HepG2 (cell line): ENCODE measurements around the gene RSPH1. TPM values are rescaled to one million over a fixed set of nuclear protein-coding genes. Genes with fewer than 3 reads are reported as not detected.

Source experiments
- ATAC-seq: fragments of 200-7000 bp; cut with Tn5 transposase; 3 replicates; pipeline ENCODE4 v1.9.1; 2020; ENCODE audit warnings: mild to moderate bottlenecking, moderate library complexity
- BruUV-seq: library from RNA; stranded (reverse); fragments of 400-500 nt; replicated peaks from 2 replicates; lab custom pipeline; 2021; lab: Mats Ljungman, UMichigan
- CTCF ChIA-PET: fragments of 300-600 bp; formaldehyde crosslinking; extraction: SDS; loops from one replicate; lab custom pipeline; 2021; ENCODE audit warnings: low total read pairs, inconsistent platforms, low intra/inter-chr PET ratio; lab: Yijun Ruan, JAX
- POLR2A ChIA-PET: fragments of 350-600 bp; sonication (Branson Sonifier 250); formaldehyde crosslinking; loops from one replicate; lab custom pipeline; 2020; ENCODE audit warnings: antibody characterized with exemption, inconsistent platforms; lab: Yijun Ruan, JAX
- DNase-seq: peaks from one replicate; pipeline ENCODE4 v3.0.0-alpha.2; 2015; ENCODE audit warnings: low spot score
- FAIRE-seq: peaks from 3 replicates; lab custom pipeline; 2011; peaks lifted over from hg19 to GRCh38; lab: Jason Lieb, UNC
- H2AFZ ChIP-seq: one replicate; pipeline ENCODE4 v1.6.1; 2011; ENCODE audit warnings: low read length, inconsistent platforms
- H3K27ac ChIP-seq: fragments of 300-600 bp; 3 replicates; pipeline ENCODE4 v1.8.0; 2011; ENCODE audit warnings: mixed run types, mild to moderate bottlenecking, mixed read lengths, low read length, inconsistent platforms; ENCODE audit not compliant: insufficient read depth; ENCODE audit errors: extremely low read length
- H3K27me3 ChIP-seq, 2 experiments: fragments of 200-600 bp in 1 of 2; 2 replicates in 1 of 2; 3 replicates in 1 of 2; pipeline versions ENCODE4 v1.6.0 to v1.8.0; 2011; ENCODE audit warnings: low read length in 2 of 2, mild to moderate bottlenecking in 2 of 2, moderate library complexity in 2 of 2, inconsistent platforms in 1 of 2; ENCODE audit not compliant: insufficient read depth in 2 of 2, control insufficient read depth in 1 of 2
- H3K36me3 ChIP-seq, 2 experiments: fragments of 200-600 bp in 1 of 2; replicated peaks in 1 of 2; 2 replicates in 1 of 2; 3 replicates in 1 of 2; pipeline versions ENCODE4 v1.5.1 to v1.8.0; 2011; ENCODE audit warnings: low read length in 2 of 2, inconsistent platforms in 1 of 2; ENCODE audit not compliant: insufficient read depth in 2 of 2, control insufficient read depth in 1 of 2
- H3K4me1 ChIP-seq: 2 replicates; pipeline ENCODE4 v1.5.1; 2012; ENCODE audit warnings: low read length, inconsistent platforms; ENCODE audit not compliant: insufficient read depth
- H3K4me2 ChIP-seq: 2 replicates; pipeline ENCODE4 v1.6.0; 2011; ENCODE audit warnings: low read depth, low read length, inconsistent platforms
- H3K4me3 ChIP-seq, 3 experiments: fragments of 200-600 bp in 1 of 3; sonication (generic), shearing (Covaris generic) in 1 of 3; replicated peaks in 1 of 3; 2 replicates each; pipeline ENCODE4 v1.5.1; 2011 to 2016; ENCODE audit warnings: low read length in 3 of 3, inconsistent platforms in 2 of 3, low read depth in 2 of 3, mild to moderate bottlenecking in 2 of 3, control low read depth in 1 of 3, mixed read lengths in 1 of 3; ENCODE audit not compliant: insufficient read depth in 1 of 3
- H3K79me2 ChIP-seq: one replicate; pipeline ENCODE4 v1.6.1; 2011; ENCODE audit warnings: low read length, inconsistent platforms; ENCODE audit not compliant: insufficient read depth
- H3K9ac ChIP-seq: 2 replicates; pipeline ENCODE4 v1.6.0; 2011; ENCODE audit warnings: mild to moderate bottlenecking, low read depth, low read length, inconsistent platforms; ENCODE audit not compliant: insufficient read depth
- H3K9me3 ChIP-seq: 2 replicates; pipeline ENCODE4 v1.5.1; 2012; ENCODE audit warnings: mild to moderate bottlenecking, low read length
- H4K20me1 ChIP-seq: 2 replicates; pipeline ENCODE4 v1.6.0; 2011; ENCODE audit warnings: inconsistent platforms, mild to moderate bottlenecking, low read length, moderate library complexity; ENCODE audit not compliant: insufficient read depth
- HNRNPH1 ChIP-seq: fragments of 200-400 bp; formaldehyde crosslinking; optimal IDR thresholded peaks from 2 replicates; pipeline ENCODE3; 2017; ENCODE audit warnings: mild to moderate bottlenecking, low read depth, low read length
- HNRNPK ChIP-seq: fragments of 200-400 bp; formaldehyde crosslinking; IDR thresholded peaks from 2 replicates; pipeline ENCODE4 v1.6.1; 2018; ENCODE audit warnings: low read length, low read depth, moderate library complexity, mild to moderate bottlenecking; ENCODE audit not compliant: poor library complexity, severe bottlenecking
- KDM6A ChIP-seq: IDR thresholded peaks from 2 replicates; pipeline ENCODE4 v1.6.1; 2016; ENCODE audit warnings: low read depth
- NFYB ChIP-seq: sonication (generic); formaldehyde crosslinking; IDR thresholded peaks from 2 replicates; pipeline ENCODE4 v1.4.0; 2020; ENCODE audit warnings: missing genetic modification reagents
- STAT5B ChIP-seq: sonication (generic); formaldehyde crosslinking; IDR thresholded peaks from 2 replicates; pipeline ENCODE4 v1.4.0; 2020; ENCODE audit warnings: missing genetic modification reagents
- ZNF24 ChIP-seq: fragments of 450-650 bp; IDR thresholded peaks from 2 replicates; pipeline ENCODE4 v1.6.1; 2017; ENCODE audit warnings: antibody characterized with exemption, mild to moderate bottlenecking
- ZNF7 ChIP-seq: IDR thresholded peaks from 2 replicates; pipeline ENCODE4 v1.6.1; 2016; ENCODE audit warnings: missing biosample characterization, missing genetic modification reagents
- WGBS: methylation state at CpG from one replicate; pipeline ENCODE4 v1.1.6; 2017; ENCODE audit warnings: low lambda C conversion rate; 5-methylcytosine and 5-hydroxymethylcytosine counted together
- in situ Hi-C: cut with HindIII; loops from 2 replicates; pipeline ENCODE4 v1.10.0; 2017; ENCODE audit warnings: low pct_unique_long_range_greater_than_20kb; ENCODE audit not compliant: extremely low pct_ligation_motif_present
- intact Hi-C: fragments of 100-400 bp; cut with micrococcal nuclease; formaldehyde crosslinking; loops from one replicate; pipeline ENCODE4 v1.10.0; 2022; ENCODE audit not compliant: unreplicated experiment
- polyA plus RNA-seq, 8 experiments: library from polyadenylated mRNA; depleted of rRNA in 3 of 8; stranded (reverse) in 7 of 8; unstranded in 1 of 8; fragments of >200 nt; fragmentation: Illumina TruSeq in 4 of 8; extraction: Trizol in 4 of 8; gene quantifications; 2 replicates each; pipeline versions ENCODE4 v1.2.1 to v1.2.3, GENCODE V29; 2011 to 2016; ENCODE audit warnings: low read depth in 4 of 8, missing spikeins in 1 of 8, mixed read lengths in 1 of 8; ENCODE audit not compliant: insufficient read depth in 1 of 8
- total RNA-seq, 5 experiments: library from RNA; depleted of rRNA; stranded (reverse); fragments of >200 nt; fragmentation: Illumina TruSeq; extraction: Trizol; gene quantifications; 2 replicates each; pipeline ENCODE4 v1.2.3, GENCODE V29; 2016; ENCODE audit warnings: low read depth in 1 of 5
- TF ChIP-seq, protein P1 (sequence below): sonication (generic); formaldehyde crosslinking; IDR thresholded peaks from 2 replicates; pipeline ENCODE4 v1.4.0; 2020; ENCODE audit warnings: missing genetic modification reagents, mild to moderate bottlenecking, borderline replicate concordance
- TF ChIP-seq, protein P2 (sequence below): sonication (generic); formaldehyde crosslinking; IDR thresholded peaks from 2 replicates; pipeline ENCODE4 v1.4.0; 2020; ENCODE audit warnings: missing genetic modification reagents, low read depth, mild to moderate bottlenecking, borderline replicate concordance
- TF ChIP-seq, protein P3 (sequence below): sonication (generic); formaldehyde crosslinking; IDR thresholded peaks from 2 replicates; pipeline ENCODE4 v1.5.0; 2020; ENCODE audit warnings: missing genetic modification reagents, mild to moderate bottlenecking, borderline replicate concordance

The RSPH1 gene
- total and polyA plus RNA-seq, 2 of the 13 experiments (the other 11 are each of a cell fraction or from before 2014, with no cell fraction given), result not detected

DNA sequence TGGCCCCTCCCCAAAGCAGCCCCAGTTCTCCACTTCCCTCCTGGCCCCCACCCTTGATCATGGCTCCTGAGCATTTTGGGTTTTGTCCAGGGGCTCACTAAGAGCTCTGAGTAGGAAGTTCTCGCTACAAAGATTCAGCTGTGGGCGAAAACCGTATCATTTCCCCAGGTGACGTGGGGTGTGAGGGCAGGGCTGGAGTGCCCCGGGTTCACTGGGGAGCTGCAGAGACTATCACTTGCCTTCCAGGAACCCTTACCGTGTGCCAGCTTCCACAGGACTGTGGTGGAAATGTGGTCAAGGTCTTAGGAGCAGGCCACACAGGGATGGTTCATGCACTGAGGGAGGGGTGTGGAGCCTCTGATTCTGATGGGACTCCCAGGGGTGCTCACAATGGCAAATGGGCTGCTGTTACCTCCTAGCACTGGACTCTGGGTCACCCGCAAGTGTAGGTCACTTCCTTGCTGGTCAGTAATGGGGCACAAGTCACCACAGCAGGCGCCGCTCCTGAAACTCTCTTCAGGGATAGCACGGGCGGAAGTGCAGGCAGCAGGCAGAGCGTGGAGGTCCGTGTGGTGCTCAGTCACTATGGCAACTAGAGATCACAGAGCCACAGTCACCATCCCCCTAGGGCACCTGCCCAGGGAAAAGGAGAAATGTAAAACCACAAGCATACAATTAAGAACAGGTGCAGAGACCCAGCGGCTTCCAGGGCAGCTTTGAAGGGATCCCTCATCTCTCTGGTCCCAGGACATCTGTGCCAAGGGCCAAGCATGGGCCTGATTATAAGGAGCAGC lies 35.4 kb downstream of the RSPH1 start (continued):
- TF ChIP-seq, protein P1, sequence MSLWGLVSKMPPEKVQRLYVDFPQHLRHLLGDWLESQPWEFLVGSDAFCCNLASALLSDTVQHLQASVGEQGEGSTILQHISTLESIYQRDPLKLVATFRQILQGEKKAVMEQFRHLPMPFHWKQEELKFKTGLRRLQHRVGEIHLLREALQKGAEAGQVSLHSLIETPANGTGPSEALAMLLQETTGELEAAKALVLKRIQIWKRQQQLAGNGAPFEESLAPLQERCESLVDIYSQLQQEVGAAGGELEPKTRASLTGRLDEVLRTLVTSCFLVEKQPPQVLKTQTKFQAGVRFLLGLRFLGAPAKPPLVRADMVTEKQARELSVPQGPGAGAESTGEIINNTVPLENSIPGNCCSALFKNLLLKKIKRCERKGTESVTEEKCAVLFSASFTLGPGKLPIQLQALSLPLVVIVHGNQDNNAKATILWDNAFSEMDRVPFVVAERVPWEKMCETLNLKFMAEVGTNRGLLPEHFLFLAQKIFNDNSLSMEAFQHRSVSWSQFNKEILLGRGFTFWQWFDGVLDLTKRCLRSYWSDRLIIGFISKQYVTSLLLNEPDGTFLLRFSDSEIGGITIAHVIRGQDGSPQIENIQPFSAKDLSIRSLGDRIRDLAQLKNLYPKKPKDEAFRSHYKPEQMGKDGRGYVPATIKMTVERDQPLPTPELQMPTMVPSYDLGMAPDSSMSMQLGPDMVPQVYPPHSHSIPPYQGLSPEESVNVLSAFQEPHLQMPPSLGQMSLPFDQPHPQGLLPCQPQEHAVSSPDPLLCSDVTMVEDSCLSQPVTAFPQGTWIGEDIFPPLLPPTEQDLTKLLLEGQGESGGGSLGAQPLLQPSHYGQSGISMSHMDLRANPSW, result no peak
- TF ChIP-seq, protein P2, sequence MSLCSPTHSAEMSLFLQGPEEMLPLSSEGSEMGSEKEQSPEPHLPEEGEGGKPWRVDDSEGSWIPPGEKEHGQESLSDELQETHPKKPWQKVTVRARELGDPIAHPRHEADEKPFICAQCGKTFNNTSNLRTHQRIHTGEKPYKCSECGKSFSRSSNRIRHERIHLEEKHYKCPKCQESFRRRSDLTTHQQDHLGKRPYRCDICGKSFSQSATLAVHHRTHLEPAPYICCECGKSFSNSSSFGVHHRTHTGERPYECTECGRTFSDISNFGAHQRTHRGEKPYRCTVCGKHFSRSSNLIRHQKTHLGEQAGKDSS, result no peak
- TF ChIP-seq ZNF7, result no peak

DNA sequence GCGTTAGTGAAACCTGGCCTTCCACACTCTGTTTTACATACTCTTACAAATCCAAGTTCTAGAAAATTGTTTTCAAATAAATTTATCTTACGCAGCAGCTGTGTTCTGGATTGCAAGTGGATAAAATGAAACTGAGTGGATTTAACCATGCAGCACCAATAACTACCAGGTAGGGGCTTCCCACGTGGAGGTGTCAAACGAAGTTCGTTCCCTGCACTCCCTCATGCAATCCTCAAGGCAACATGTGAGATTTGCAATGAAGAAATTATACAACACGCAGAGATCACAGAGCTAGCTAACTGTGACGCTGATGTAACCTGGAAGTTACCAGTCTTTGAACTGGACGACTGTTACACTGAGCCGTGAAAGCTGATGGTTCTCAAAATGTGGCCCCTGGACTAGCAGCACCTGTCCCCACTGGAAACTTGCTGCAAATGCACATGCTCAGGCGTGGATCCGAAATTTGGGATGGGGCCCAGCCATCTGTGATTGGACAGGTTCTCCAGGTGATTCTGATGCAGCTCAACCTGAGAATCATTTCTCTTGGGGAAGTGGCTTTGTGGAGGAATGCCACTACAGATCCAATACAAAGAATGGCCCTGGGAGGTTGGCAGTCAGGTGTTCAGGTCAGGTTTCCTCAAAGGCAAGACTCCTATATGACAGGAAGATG lies 36.3 kb downstream of the RSPH1 start:
- Histone ChIP-seq H3K36me3 (no peaks in the 10 kb centered on the region), H2AFZ (no peak overlapping the region), H4K20me1 (no peaks in the 10 kb centered on the region), H3K27me3 (peaks cover 1 to 2% of the 10 kb centered on the region in 2 experiments; a peak in 1 of 5 replicates), H3K9ac (no peak overlapping the region), H3K79me2 (no peaks in the 10 kb centered on the region), H3K4me3 (no peak overlapping the region), H3K4me1 (no peaks in the 10 kb centered on the region), H3K27ac (no peak overlapping the region), H3K9me3 (no peaks in the 10 kb centered on the region), H3K4me2 (no peak overlapping the region)
- intact Hi-C loops, result no loop called here
- ChIA-PET CTCF (no interaction called here), POLR2A (no interaction called here)
- in situ Hi-C loops, result no loop called here
- FAIRE-seq (no peak), ATAC-seq (no peak), DNase-seq (no peak)
- WGBS, result 53% methylated on average over 10 of the region's 11 CpGs
- no peak for TF ChIP-seq KDM6A (CRISPR knock-in tag)
- no peak for TF ChIP-seq NFYB (CRISPR knock-in tag)
- no peak for TF ChIP-seq HNRNPK
- TF ChIP-seq, protein P3, sequence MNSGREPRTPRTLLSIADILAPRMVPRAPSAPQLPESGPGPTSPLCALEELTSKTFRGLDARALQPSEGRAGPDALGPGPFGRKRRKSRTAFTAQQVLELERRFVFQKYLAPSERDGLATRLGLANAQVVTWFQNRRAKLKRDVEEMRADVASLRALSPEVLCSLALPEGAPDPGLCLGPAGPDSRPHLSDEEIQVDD (CRISPR knock-in tag), result no peak
- no peak for TF ChIP-seq STAT5B
- no peak for TF ChIP-seq HNRNPH1
- TF ChIP-seq ZNF24, result no peak
- BruUV-seq, result no TSS peak
